Superior temporal gyrus (tissue), 1 donor: ENCODE data around the gene SPATS1.

Experiments
- DNase-seq: peaks from one replicate; pipeline ENCODE4 v3.0.0-alpha.2; 2016; ENCODE audit errors: extremely low spot score

Gene SPATS1

DNA sequence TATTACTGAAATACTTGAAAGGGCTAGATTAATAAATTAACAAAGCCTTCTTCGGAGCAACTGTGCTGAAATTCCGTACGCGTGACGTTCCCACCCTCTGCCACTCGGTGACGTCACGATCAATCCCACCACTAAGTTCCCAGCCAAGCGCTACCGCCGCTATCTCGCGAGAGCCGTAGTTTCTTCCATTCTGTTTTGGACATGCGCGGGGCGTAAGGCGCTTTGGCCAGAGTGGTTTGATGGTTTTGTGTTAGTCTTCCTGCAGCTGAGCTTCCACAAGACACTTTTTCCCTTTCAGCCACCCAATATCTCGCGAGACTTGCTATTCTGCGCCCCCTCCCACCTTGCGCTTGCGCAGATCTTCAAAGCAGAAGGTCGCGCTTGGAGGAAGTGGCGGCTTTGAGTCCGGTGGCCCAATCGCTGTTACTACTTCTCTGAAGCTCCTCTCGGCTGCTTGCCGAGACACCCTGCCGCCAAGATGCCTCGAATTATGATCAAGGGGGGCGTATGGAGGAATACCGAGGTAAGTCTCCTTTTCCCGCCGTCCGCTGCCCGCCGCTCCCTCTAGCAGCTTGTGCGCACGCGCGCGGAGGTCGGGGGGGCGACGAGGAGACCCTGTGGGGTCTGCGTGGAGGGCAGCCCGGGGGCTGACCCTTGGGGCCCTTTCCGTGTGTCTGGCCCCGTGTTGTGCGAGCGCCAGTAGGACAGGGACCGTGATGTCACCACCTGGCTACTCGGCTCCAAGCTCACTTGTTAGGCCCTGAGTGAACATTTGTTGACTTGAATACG, 45.1 kb downstream of the SPATS1 start, which contains the start of gene CDC5L:
Gene CDC5L (plus strand): TSS at position 361 of the 789 bp plus-strand sequence. CDS start 118 bp downstream, at position 479.
- DNase-seq = peak; percentile 98

DNA sequence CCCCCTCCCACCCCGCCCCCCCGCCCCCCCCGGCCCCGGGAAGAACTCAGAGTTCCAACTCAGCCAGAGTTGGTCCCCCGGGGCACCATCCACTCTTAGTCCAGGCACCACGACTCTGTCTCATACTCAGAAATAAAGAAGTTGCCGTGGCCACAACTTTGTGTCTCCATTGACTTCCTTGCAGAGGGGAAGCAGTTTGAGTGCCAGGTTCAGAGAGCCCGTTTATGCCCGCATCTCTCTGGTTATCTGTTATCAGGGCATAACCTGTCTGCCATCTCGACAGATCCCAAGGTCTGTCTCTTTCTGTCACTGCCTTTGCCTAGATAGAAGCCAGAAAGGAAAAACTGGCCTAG, 45.7 kb downstream of the SPATS1 start:
- DNase-seq = no peak

DNA sequence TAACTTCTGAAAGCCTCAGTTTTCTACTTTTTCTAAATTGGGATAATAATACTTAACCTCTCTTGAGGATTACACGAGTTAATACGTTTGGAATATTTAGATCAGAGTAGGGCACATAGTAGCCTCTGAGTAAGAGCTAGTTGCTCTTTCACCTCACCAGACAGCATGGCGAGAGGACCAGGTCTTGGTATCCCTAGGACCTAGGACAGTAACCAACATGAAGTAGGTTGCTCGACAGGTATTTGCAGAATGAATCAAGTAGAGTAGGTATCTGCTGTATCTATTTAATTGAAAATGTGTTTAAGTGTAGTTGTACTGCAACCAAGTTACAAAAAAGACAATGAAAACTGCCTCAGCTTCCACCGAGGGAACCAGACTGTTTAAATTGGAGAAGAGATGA, 46.4 kb downstream of the SPATS1 start:
- no peak for DNase-seq

DNA sequence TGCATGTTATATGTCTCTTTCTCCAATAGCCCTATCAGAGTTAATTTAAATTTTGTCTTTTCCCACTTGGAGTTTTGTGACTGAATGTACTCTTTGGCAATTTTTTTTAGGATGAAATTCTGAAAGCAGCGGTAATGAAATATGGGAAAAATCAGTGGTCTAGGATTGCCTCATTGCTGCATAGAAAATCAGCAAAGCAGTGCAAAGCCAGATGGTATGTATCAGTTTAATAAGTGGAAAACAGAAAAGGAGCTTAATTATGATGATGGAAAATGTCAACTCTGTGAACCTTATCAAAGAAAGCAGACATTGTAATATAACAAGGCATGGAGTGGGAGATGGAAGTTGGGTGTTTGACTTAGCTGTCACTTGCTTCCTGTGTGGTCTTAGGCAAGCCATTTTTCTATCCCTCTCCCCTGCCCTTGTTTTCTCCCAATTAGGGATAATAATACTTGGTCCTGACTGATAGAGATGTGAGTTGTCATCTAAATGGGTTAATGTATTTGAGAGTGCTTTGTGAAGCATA, 47.8 kb downstream of the SPATS1 start:
- no peak for DNase-seq
